GM12878 (cell line): ENCODE results near the gene EWSR1. TPM values are rescaled to one million over a fixed set of nuclear protein-coding genes. Genes with fewer than 3 reads are reported as not detected.

Source experiments
- ATAC-seq: fragments of 200-7000 bp; cut with Tn5 transposase; 3 replicates; pipeline ENCODE4 v1.9.1; 2020; ENCODE audit warnings: mild to moderate bottlenecking, moderate library complexity
- BruUV-seq: library from RNA; stranded (reverse); fragments of 400-500 nt; replicated peaks from 2 replicates; lab custom pipeline; 2021; lab: Mats Ljungman, UMichigan
- CTCF ChIA-PET: fragments of 300-600 bp; sonication (Branson Sonifier 250); formaldehyde crosslinking; extraction: SDS; loops from one replicate; lab custom pipeline; 2021; ENCODE audit warnings: inconsistent platforms; lab: Yijun Ruan, JAX
- POLR2A ChIA-PET: fragments of 350-600 bp; formaldehyde crosslinking; extraction: SDS; loops from one replicate; lab custom pipeline; 2021; ENCODE audit warnings: inconsistent platforms; lab: Charles Lee
- RAD21 ChIA-PET: fragments of 300-600 bp; sonication (Branson Sonifier 250); formaldehyde crosslinking; loops from one replicate; lab custom pipeline; 2023; ENCODE audit warnings: antibody characterized with exemption; ENCODE audit not compliant: unreplicated experiment; lab: Charles Lee
- SMC1A ChIA-PET: fragments of 300-600 bp; sonication (Branson Sonifier 250); formaldehyde crosslinking; loops from one replicate; lab custom pipeline; 2023; ENCODE audit not compliant: unreplicated experiment, uncharacterized antibody; lab: Charles Lee
- DNase-seq: peaks from one replicate; pipeline ENCODE4 v3.0.0-alpha.2; 2011; ENCODE audit warnings: low read depth, low spot score
- FAIRE-seq: peaks from 3 replicates; lab custom pipeline; 2011; peaks lifted over from hg19 to GRCh38; lab: Jason Lieb, UNC
- H2AFZ ChIP-seq: 2 replicates; pipeline ENCODE4 v1.6.0; 2011; ENCODE audit warnings: low read depth, low read length, control low read depth; ENCODE audit not compliant: control insufficient read depth
- H3K27ac ChIP-seq: 2 replicates; pipeline ENCODE4 v1.5.1; 2011; ENCODE audit warnings: control low read depth; ENCODE audit not compliant: control insufficient read depth, insufficient read depth
- H3K27me3 ChIP-seq, 2 experiments: replicated peaks in 1 of 2; 2 replicates each; pipeline versions ENCODE4 v1.6.0 to v1.6.1; 2011; ENCODE audit warnings: low read length in 1 of 2; ENCODE audit not compliant: control insufficient read depth in 2 of 2, insufficient read depth in 2 of 2
- H3K36me3 ChIP-seq, 2 experiments: 2 replicates each; pipeline ENCODE4 v1.5.1; 2011; ENCODE audit warnings: low read length in 1 of 2; ENCODE audit not compliant: control insufficient read depth in 2 of 2, insufficient read depth in 2 of 2
- H3K4me1 ChIP-seq: 2 replicates; pipeline ENCODE4 v1.6.1; 2011; ENCODE audit warnings: mild to moderate bottlenecking, low read length, moderate library complexity, mixed read lengths; ENCODE audit not compliant: control insufficient read depth, insufficient read depth
- H3K4me2 ChIP-seq: 2 replicates; pipeline ENCODE4 v1.6.0; 2011; ENCODE audit warnings: control low read depth; ENCODE audit not compliant: control insufficient read depth, insufficient read depth
- H3K4me3 ChIP-seq: fragments of 200-600 bp; sonication (generic); 2 replicates; pipeline ENCODE4 v1.5.1; 2016
- H3K79me2 ChIP-seq: 2 replicates; pipeline ENCODE4 v1.6.0; 2011; ENCODE audit warnings: low read length; ENCODE audit not compliant: control insufficient read depth, insufficient read depth
- H3K9ac ChIP-seq: 2 replicates; pipeline ENCODE4 v1.8.0; 2011; ENCODE audit warnings: low read length, control low read depth, mixed read lengths; ENCODE audit not compliant: control insufficient read depth, insufficient read depth
- H3K9me3 ChIP-seq: replicated peaks from 3 replicates; pipeline ENCODE4 v1.5.1; 2011; ENCODE audit warnings: mild to moderate bottlenecking, low read length; ENCODE audit not compliant: control insufficient read depth, insufficient read depth
- H4K20me1 ChIP-seq: 2 replicates; pipeline ENCODE4 v1.6.0; 2011; ENCODE audit not compliant: control insufficient read depth, insufficient read depth
- BHLHE40 ChIP-seq, 2 experiments: fragments of 450-650 bp in 1 of 2; IDR thresholded peaks; 2 replicates each; pipeline ENCODE4 v1.6.1; 2011 to 2017; ENCODE audit warnings: low read depth in 2 of 2, borderline replicate concordance in 1 of 2, improper control_type of control experiment in 1 of 2, low read length in 1 of 2, mild to moderate bottlenecking in 1 of 2
- FOXM1 ChIP-seq: IDR thresholded peaks from 2 replicates; pipeline ENCODE4 v1.6.1; 2012; ENCODE audit warnings: low read depth, mild to moderate bottlenecking, inconsistent platforms, low read length, moderate library complexity
- KAT2A ChIP-seq: conservative IDR thresholded peaks from 2 replicates; pipeline ENCODE4 v1.6.1; 2011; ENCODE audit warnings: low read depth, low read length; ENCODE audit not compliant: control insufficient read depth
- TBL1XR1 ChIP-seq: IDR thresholded peaks from 2 replicates; pipeline ENCODE4 v1.6.1; 2012; ENCODE audit warnings: low read depth, low read length, improper control_type of control experiment
- ZNF384 ChIP-seq: IDR thresholded peaks from 2 replicates; pipeline ENCODE4 v1.6.1; 2012; ENCODE audit warnings: low read depth, mild to moderate bottlenecking, low read length, improper control_type of control experiment, borderline replicate concordance
- WGBS: methylation state at CpG from one replicate; pipeline ENCODE4 v1.1.6; 2016; ENCODE audit warnings: low lambda C conversion rate; ENCODE audit not compliant: insufficient replicate concordance, insufficient coverage; ENCODE audit errors: missing lambda C conversion rate; 5-methylcytosine and 5-hydroxymethylcytosine counted together
- in situ Hi-C: fragments of 300-500 bp; cut with MboI; formaldehyde crosslinking; loops from 9 replicates; pipeline ENCODE4 v1.14.3; 2018; ENCODE audit warnings: mixed read lengths
- intact Hi-C: fragments of 100-400 bp; cut with micrococcal nuclease; formaldehyde crosslinking; loops from one replicate; pipeline ENCODE4 v1.14.2; 2022; ENCODE audit not compliant: unreplicated experiment
- polyA plus RNA-seq, 11 experiments: library from polyadenylated mRNA; depleted of rRNA in 4 of 11; unstranded in 6 of 11; stranded (reverse) in 5 of 11; fragments of >200 nt; fragmentation: Nextera tagmentation in 4 of 11; fragmentation: Illumina TruSeq in 1 of 11; extraction: Ambion mirVana in 4 of 11; extraction: Trizol in 1 of 11; gene quantifications; 1 replicate in 1 of 11; 2 replicates in 10 of 11; pipeline versions ENCODE4 v1.2.1 to v1.2.3, GENCODE V29; 2011 to 2016; ENCODE audit warnings: inconsistent platforms in 2 of 11, missing spikeins in 2 of 11, low read depth in 1 of 11
- total RNA-seq, 4 experiments: library from RNA; depleted of rRNA in 3 of 4; stranded (reverse); fragments of >200 nt in 3 of 4; fragmentation: Illumina TruSeq in 1 of 4; extraction: Trizol in 1 of 4; gene quantifications; 2 replicates each; pipeline versions ENCODE4 v1.2.1 to v1.2.3, GENCODE V29; 2013 to 2021
- TF ChIP-seq, protein P1 (sequence below): fragments of 450-650 bp; IDR thresholded peaks from 2 replicates; pipeline ENCODE4 v1.6.1; 2017; ENCODE audit warnings: mild to moderate bottlenecking, low read depth, inconsistent platforms; ENCODE audit not compliant: poor library complexity, severe bottlenecking
- TF ChIP-seq, protein P2 (sequence below): fragments of 450-650 bp; IDR thresholded peaks from 2 replicates; pipeline ENCODE4 v1.6.1; 2017; ENCODE audit warnings: mild to moderate bottlenecking

Gene EWSR1
- total and polyA plus RNA-seq, 10 of the 15 experiments (the other 5 are each of a cell fraction or from before 2014, with no cell fraction given) = 130 to 480 (median 356) TPM

DNA sequence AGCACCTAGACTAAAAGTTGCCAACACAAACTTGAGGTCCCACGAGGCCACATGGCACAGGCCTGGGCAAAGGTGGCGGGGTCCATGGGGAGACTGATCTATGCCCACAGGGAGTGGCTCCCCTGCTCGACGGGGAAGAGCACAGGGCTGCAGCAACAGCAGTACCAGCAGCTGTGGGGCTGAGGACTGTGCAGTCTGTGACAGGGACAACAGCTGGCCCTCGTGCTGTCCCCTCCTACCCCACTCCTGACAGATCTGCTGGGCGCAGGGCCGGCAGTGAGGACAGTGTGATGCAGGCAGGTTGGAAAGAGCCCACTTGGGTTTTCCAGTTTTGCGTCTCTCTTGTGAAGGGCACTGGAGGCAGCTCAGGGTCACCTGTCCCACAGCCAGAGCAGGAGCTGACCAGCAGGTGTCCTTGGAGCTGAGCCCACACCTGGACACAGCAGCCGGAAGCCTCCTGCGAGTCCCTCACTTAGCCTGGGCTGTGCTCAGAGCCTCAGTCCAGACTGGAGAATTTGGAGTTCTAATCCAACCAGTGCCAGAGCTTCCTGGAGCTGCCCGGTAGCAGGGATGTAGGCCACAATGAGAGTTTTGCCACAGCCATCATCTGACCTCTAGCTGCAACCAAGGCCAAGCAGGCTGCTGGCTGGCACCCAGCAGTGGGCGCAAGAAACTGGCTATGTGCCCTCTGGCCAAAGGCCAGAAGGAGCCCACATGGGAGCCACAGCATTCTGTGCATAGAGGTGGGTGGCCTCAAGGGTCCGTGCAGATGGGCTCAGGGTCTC lies 34.8 kb downstream of the EWSR1 start (continued):
- TF ChIP-seq, protein P1, sequence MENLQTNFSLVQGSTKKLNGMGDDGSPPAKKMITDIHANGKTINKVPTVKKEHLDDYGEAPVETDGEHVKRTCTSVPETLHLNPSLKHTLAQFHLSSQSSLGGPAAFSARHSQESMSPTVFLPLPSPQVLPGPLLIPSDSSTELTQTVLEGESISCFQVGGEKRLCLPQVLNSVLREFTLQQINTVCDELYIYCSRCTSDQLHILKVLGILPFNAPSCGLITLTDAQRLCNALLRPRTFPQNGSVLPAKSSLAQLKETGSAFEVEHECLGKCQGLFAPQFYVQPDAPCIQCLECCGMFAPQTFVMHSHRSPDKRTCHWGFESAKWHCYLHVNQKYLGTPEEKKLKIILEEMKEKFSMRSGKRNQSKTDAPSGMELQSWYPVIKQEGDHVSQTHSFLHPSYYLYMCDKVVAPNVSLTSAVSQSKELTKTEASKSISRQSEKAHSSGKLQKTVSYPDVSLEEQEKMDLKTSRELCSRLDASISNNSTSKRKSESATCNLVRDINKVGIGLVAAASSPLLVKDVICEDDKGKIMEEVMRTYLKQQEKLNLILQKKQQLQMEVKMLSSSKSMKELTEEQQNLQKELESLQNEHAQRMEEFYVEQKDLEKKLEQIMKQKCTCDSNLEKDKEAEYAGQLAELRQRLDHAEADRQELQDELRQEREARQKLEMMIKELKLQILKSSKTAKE = no peak
- no peak for TF ChIP-seq KAT2A
- no peak for TF ChIP-seq FOXM1
- TF ChIP-seq TBL1XR1 = no peak
- no peak for TF ChIP-seq ZNF384
- TF ChIP-seq, protein P2, sequence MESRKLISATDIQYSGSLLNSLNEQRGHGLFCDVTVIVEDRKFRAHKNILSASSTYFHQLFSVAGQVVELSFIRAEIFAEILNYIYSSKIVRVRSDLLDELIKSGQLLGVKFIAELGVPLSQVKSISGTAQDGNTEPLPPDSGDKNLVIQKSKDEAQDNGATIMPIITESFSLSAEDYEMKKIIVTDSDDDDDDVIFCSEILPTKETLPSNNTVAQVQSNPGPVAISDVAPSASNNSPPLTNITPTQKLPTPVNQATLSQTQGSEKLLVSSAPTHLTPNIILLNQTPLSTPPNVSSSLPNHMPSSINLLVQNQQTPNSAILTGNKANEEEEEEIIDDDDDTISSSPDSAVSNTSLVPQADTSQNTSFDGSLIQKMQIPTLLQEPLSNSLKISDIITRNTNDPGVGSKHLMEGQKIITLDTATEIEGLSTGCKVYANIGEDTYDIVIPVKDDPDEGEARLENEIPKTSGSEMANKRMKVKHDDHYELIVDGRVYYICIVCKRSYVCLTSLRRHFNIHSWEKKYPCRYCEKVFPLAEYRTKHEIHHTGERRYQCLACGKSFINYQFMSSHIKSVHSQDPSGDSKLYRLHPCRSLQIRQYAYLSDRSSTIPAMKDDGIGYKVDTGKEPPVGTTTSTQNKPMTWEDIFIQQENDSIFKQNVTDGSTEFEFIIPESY = no peak

DNA sequence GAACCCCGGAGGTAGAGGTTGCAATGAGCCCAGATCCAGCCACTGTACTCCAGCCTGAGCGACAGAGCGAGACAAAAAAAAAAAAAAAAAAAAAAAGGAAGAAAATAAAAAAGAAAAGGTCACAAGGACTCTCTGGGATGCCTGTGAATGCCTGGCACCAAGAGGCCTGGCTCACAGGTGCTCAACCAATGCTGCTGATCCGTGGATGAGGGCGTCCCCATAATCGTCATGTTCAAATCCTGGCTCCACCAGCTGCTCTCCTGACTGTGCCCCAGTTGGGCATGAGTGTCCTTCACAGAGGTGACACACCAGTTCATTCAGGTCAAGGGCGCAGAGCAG lies 37.7 kb downstream of the EWSR1 start:
- intact Hi-C loops (no loop called here), in situ Hi-C loops (no loop called here)
- no peak for DNase-seq
- no peak overlapping the region for H3K4me3 ChIP-seq
- H3K27me3 ChIP-seq = peaks cover 2 to 7% of the 10 kb centered on the region in 2 experiments; a peak in 2 of 4 replicates
- ChIA-PET CTCF (no interaction called here), RAD21 (no interaction called here), SMC1A (no interaction called here), POLR2A (interaction anchor here (0.7 kb wide), 1 partner anchor 18 kb away, joined by 8 read pairs; no protein-coding TSS in a partner anchor)
- 58% methylated on average over 7 of the region's 7 CpGs for WGBS
- H3K9ac ChIP-seq = no peak overlapping the region
- peak overlapping the region; percentile 56; the same call in 1 of the 2 replicates for H2AFZ ChIP-seq
- H3K36me3 ChIP-seq = no peaks in the 10 kb centered on the region
- no peaks in the 10 kb centered on the region; the same call in 1 of the 2 replicates for H3K4me1 ChIP-seq
- H3K79me2 ChIP-seq = no peaks in the 10 kb centered on the region
- BruUV-seq = no TSS peak
- no peaks in the 10 kb centered on the region; the same call in 2 of the 3 replicates for H3K9me3 ChIP-seq
- FAIRE-seq = no peak
- TF ChIP-seq BHLHE40 (IDR thresholded peaks at IDR 0.05; ENCODE audit: borderline replicate concordance in 1 of 2, low read depth in 2 of 2, low read length in 1 of 2) = no peak
- no peak overlapping the region for H3K27ac ChIP-seq
- H4K20me1 ChIP-seq = no peaks in the 10 kb centered on the region
- no peak for ATAC-seq
- 0 out of 2 replicates have a peak overlapping the region, but pooled peaks have one; percentile 83 for H3K4me2 ChIP-seq
